Measurements from ENCODE around the gene ABHD2.
"Not testable (repeated sequence)": the region's sequence is repeated elsewhere in the genome, so short reads cannot be mapped to it uniquely, and the experiment has no call there.

ABHD2 gene

GRCh38 chr15:89139613-89140499, 51.6 kb downstream of the ABHD2 start:
- no peak for DNase-seq (ENCODE audit: low read depth)

GRCh38 chr15:89140595-89140994, 52.3 kb downstream of the ABHD2 start:
- no peak for DNase-seq (ENCODE audit: low read depth)

- DNase-seq (ENCODE audit: low read depth) = not testable (repeated sequence)
Observed at GRCh38 chr15:89141159-89141558, 52.9 kb downstream of the ABHD2 start.

DNA sequence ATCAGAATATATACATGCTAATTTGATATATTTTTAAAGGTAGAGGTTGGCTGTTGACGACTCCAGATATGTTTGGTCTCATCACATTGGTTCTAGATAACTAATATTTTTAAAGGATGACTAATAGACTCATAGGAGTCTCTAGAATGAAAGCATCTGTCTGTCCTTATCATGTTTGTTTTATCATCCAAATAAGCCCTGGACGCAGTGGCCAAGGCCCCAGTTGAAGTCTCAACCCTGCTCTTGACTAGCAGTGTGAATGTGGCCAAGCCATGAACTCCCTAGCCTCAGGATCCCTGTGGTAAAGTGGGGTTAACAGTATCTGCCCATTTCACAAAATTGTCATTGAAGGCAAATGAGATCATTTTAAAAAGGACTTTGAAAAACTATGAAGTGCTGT, 53.6 kb downstream of the ABHD2 start:
- DNase-seq (ENCODE audit: low read depth) = no peak

DNA sequence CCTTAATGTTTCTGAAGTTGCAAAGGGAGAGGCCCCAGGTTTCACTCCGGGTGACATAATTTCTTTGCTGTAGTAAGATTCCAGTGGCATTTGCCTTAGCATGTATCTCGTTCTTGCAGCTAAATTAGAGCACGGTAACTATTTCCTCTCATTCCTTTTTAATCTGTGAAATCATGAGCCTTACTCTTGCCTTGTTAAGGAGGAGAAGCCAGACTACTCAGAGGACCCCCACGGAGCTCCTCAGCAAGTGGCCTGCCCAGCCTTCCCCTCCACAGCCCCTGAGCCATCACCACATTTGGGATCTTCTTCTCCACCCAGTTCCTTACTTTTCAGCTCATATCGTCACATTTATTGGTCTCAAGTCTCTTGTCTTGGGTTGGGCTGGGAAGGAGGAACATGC, 54.2 kb downstream of the ABHD2 start:
- no peak for DNase-seq (ENCODE audit: low read depth)

DNA sequence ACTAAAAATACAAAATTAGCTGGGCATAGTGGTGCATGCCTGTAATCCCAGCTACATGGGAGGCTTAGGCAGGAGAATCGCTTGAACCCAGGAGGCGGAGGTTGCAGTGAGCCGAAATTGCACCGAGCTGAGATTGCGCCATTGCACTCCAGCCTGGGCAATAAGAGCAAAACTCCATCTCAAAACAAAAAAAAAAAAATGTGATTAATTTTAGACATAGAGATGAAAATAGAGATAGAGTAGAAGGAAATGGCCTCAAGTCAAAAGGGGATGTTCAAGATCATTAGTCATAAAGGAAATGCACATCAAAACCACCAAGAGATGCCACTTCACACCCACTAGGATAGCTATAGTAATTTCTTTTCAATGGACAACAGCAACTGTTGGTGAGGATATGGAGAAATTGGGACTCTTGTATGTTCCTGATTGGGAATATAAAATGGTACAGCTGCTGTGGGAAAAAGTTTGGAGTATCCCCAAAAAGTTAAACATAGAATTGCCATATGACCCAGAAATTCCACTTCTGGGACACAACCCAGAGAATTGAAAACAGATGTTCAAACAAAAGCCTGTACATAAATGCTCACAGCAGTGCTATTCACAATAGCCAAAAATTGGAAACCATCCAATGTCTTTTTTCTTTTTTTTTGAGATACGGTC, 55.4 kb downstream of the ABHD2 start:
- no peak for DNase-seq (ENCODE audit: low read depth)

DNA sequence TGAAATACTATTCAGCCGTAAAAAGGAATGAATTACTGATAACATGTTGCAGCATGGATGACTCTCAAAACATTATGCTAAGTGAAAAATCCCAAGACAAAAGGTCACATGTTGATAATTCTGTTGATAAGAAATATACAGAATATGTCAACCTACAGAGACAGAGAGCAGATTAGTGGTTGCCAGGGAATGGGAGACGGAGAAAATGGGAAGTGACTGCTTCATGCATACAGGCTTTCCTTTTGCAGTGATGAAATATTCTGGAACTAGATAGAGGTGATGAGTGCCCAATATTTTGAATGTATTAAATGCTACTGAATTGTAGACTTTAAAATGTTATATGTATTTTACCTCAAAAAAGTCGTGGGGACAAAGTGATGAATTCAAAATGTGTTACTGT, 56.2 kb downstream of the ABHD2 start:
- no peak for DNase-seq (ENCODE audit: low read depth)

- DNase-seq (ENCODE audit: low read depth) = no peak
Observed at GRCh38 chr15:89146366-89146765, 58.1 kb downstream of the ABHD2 start.

DNA sequence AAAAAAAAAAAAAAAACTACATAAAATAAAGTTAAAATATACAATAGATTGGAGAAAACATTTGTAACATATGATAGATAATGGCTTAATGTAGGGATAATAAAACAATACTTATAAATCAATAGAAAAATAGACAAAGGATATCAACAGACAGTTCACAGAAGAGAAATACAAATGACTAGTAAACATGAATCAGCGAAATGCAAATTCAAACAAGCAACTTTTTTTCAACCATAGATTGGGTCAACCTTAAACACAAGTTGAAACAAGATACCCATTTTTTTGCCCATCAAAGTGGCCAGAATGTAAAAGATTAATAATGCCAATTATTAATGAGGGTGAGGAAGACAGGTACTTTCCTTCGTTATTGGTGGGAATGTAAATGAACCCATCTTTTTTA, 59.9 kb downstream of the ABHD2 start:
- no peak for DNase-seq (ENCODE audit: low read depth)

DNA sequence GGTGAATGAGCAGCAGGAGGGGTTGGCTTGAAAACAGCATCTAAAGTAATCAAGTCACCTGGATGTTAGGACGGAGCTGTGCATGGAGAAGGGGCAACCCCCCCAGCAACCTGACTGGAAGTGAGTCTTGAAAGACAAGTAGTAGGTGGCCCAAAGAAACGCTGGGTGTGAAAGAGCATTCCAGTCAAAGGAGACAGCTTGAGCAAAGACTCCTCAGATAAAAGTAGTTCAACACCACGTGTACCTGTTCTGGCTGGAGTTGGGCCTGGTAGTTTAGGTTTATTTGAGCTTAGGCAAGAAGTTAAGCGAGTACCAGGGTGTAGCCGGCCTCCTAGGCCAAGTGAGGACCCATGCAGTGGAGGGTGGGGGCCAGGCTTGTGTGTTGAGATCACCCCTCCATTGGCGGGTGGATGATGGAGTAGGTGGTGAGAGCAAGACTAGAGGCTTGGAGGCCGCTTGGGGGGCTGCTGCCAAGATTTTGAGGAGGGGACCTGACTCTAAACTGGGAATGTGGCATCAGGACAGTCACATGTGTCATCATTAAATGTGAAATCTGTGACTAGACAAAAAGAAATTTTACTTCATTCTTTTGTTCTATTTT, 61.3 kb downstream of the ABHD2 start:
- no peak for DNase-seq (ENCODE audit: low read depth)

DNA sequence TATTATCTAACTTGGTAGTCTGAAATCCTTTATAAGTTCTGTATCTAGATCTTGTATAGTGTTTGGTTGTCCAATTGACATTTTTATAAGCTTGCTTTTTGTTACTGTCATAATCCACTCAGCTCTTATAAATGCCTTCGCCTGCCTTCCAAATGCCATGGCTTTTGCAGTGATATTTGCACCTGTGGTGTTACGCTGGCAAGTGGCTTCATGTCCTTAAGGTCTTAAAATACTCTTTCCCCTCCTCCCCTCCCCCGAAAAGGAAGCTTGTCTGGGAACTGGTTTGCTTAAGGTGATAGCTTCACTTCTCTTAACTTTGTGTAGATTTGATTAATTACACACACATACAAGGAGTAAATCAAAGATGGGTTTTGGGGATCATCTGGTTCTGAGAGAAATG, 62.0 kb downstream of the ABHD2 start:
- no peak for DNase-seq (ENCODE audit: low read depth)

- DNase-seq (ENCODE audit: low read depth) = no peak
Observed at GRCh38 chr15:89150762-89151664, 62.8 kb downstream of the ABHD2 start.

GRCh38 chr15:89155122-89155521, 66.9 kb downstream of the ABHD2 start:
- DNase-seq (ENCODE audit: low read depth) = no peak

DNA sequence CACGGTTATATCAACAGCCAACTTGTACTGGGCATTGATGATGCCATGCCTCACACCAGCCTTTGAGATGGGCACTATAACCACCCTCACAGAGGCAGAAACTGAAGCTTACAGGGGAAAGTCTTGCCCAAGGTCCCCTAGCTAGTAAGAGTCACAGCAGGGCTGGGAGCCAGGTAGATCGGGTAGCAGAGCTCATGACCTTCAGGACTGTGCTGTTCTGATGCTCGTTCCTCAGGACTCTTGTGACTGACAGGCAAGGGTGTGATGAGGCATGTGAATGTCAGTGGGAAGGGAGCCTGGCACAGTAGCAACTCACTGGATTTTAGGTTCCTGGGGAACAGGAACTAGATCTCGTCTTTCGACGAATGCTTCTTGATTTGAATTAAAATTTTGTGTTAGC, 67.4 kb downstream of the ABHD2 start:
- no peak for DNase-seq (ENCODE audit: low read depth)

DNA sequence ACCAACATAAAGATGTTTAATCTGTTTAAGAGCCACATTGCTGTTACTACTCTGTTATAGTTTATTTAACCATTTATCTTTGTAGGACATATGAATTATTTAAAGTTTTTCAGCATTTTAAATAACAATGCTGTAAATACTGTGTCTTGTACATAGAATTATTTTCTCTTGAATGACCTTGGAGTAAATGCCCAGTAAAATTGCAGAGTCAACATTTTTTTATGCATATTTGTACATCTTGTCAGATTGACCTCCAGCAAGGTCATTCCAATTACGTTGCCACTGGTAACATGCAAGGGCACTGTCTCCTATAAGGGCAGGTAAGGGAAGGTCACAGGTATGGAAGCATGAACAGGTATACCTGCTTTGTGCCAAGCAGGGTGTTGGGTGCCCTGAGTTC, 68.8 kb downstream of the ABHD2 start:
- DNase-seq (ENCODE audit: low read depth) = no peak

- DNase-seq (ENCODE audit: low read depth) = no peak
Observed at GRCh38 chr15:89157918-89158564, 69.8 kb downstream of the ABHD2 start.

- DNase-seq (ENCODE audit: low read depth) = no peak
Observed at GRCh38 chr15:89161666-89162065, 73.4 kb downstream of the ABHD2 start.

DNA sequence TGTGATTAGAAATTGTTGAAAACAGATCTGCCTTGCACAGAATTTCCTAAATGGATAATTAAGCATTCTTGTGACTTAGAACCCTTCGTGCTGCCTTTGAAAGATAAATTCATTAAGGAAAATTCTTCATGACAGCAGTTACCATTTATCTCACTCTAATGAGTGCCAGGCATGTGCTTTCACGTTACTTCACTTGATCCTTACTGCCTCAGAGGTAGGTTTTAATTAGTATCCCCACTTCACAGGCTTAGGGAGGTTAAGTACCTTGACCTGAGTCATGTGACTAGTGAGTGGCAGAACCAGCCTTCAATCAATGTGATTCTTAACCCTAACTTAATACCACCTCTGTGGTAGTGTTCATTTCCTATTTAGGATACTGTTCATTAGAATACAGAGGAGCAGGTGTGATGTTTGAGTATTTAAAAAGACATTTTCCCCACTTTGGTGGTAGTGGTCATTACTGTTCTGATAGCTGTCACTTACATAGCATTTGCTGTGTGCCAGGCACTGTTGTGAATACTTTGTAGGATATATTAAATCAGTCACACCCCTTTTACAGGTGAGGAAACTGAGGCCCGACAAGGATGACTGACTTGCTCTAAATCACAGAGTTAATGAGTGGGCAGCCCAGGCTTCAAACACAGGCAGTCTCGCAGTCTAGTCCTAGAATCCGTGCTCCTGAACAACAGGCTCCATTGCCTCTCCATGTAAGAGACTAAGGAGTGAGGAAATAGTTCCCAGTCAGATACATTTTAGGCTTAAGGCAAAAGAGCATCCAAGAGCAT, 75.2 kb downstream of the ABHD2 start:
- no peak for DNase-seq (ENCODE audit: low read depth)

- no peak for DNase-seq (ENCODE audit: low read depth)
Observed at GRCh38 chr15:89164712-89165211, 76.5 kb downstream of the ABHD2 start.

GRCh38 chr15:89165677-89166076, 77.4 kb downstream of the ABHD2 start:
- DNase-seq (ENCODE audit: low read depth) = no peak
